Small intestine (tissue), 7 donors: Measurements from ENCODE around the gene SV2C. TPM values are rescaled to one million over a fixed set of nuclear protein-coding genes. Genes with fewer than 3 reads are reported as not detected.

Experiments
- DNase-seq, 2 donors: peaks; one replicate each; pipeline versions ENCODE4 v3.0.0 to v3.0.0-alpha.2; 2013
- FAIRE-seq: peaks from 2 replicates; lab custom pipeline; 2012; peaks lifted over from hg19 to GRCh38; lab: Jason Lieb, UNC
- H3K27ac ChIP-seq, 3 donors: one replicate each; pipeline ENCODE4 v1.5.1; 2013; ENCODE audit warnings: low read length in 2 of 3, mild to moderate bottlenecking in 2 of 3, control low read depth in 1 of 3, inconsistent platforms in 1 of 3, low read depth in 1 of 3, moderate library complexity in 1 of 3
- H3K27me3 ChIP-seq, 3 donors: one replicate each; pipeline ENCODE4 v1.6.1; 2013; ENCODE audit warnings: low read length in 3 of 3, inconsistent platforms in 1 of 3; ENCODE audit not compliant: control insufficient read depth in 3 of 3, insufficient read depth in 3 of 3
- H3K36me3 ChIP-seq, 3 donors: one replicate each; pipeline ENCODE4 v1.6.1; 2013; ENCODE audit warnings: low read length in 3 of 3, inconsistent platforms in 1 of 3, low read depth in 1 of 3, mild to moderate bottlenecking in 1 of 3, moderate library complexity in 1 of 3; ENCODE audit not compliant: control insufficient read depth in 3 of 3, insufficient read depth in 2 of 3
- H3K4me1 ChIP-seq, 3 donors: one replicate each; pipeline ENCODE4 v1.6.1; 2013; ENCODE audit warnings: low read length in 2 of 3, inconsistent platforms in 1 of 3, low read depth in 1 of 3, mild to moderate bottlenecking in 1 of 3, moderate library complexity in 1 of 3; ENCODE audit not compliant: control insufficient read depth in 3 of 3, insufficient read depth in 2 of 3
- H3K4me3 ChIP-seq, 3 donors: one replicate each; pipeline ENCODE4 v1.5.1; 2013; ENCODE audit warnings: low read length in 3 of 3, control low read depth in 1 of 3, inconsistent platforms in 1 of 3, low read depth in 1 of 3, mild to moderate bottlenecking in 1 of 3, moderate library complexity in 1 of 3
- H3K9me3 ChIP-seq, 2 donors: one replicate each; pipeline ENCODE4 v1.6.1; 2013; ENCODE audit warnings: low read depth in 1 of 2, low read length in 1 of 2; ENCODE audit not compliant: control insufficient read depth in 2 of 2, insufficient read depth in 1 of 2
- WGBS, 3 donors: extraction: QIAGEN DNeasy Blood & Tissue Kit; methylation state at CpG; one replicate each; pipeline ENCODE4 v1.1.7; 2013; 5-methylcytosine and 5-hydroxymethylcytosine counted together
- polyA plus RNA-seq, 4 donors: library from polyadenylated mRNA; stranded (reverse) in 3 of 4; unstranded in 1 of 4; fragments of 200-250 nt in 3 of 4; fragments of 120-200 nt in 1 of 4; gene quantifications; one replicate each; pipeline versions ENCODE4 v1.2.1 to v1.2.3, GENCODE V29; 2013
- donor health status: healthy with polysubstance abuse.
- donor health status: control.
- donor health status: control.
- donor health status: Bipolar disorder and iron deficiency.
- donor health status: healthy.

The SV2C gene
- polyA plus RNA-seq, 4 donors = 0.03 to 1.6 TPM; not detected in 2

DNA sequence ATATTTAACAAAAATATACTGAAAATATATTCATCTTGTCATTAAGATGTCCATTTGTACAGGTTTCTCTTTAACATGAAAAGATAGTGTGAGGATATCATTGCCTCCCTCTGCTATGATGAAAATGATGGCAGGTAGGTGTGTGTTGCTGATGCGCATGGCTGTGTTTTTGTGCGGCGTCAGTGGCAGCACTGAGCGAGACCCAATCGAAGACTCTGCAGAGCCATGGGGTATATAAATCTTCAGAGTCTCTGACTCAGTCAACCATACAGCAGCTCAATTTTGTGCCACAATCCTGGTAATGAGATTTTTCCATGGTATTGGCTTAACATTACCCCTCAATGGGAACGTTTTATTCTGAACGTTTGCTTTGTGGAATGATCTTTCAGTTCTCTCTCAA, 166.4 kb downstream of the SV2C start:
- no peak for DNase-seq
- no peaks in the 10 kb centered on the region for H3K4me1 ChIP-seq
- peaks cover 0 to 2% (median 0%) of the 10 kb centered on the region in 3 donors for H3K27me3 ChIP-seq
- no peaks in the 10 kb centered on the region for H3K9me3 ChIP-seq
- H3K36me3 ChIP-seq = no peaks in the 10 kb centered on the region
- H3K27ac ChIP-seq = no peak overlapping the region
- no peak for FAIRE-seq
- WGBS, 3 donors = 78 to 90% (median 82%) methylated on average over 7 of the region's 7 CpGs
- H3K4me3 ChIP-seq = no peak overlapping the region

GRCh38 chr5:76250463-76250862, 167.3 kb downstream of the SV2C start:
- Histone ChIP-seq H3K27me3 (peaks cover 0 to 6% (median 3%) of the 10 kb centered on the region in 3 donors), H3K27ac (no peak overlapping the region), H3K9me3 (no peaks in the 10 kb centered on the region), H3K4me1 (no peaks in the 10 kb centered on the region), H3K4me3 (no peak overlapping the region), H3K36me3 (no peaks in the 10 kb centered on the region)
- no peak for FAIRE-seq
- 71 to 81% (median 72%) methylated on average over 5 of the region's 5 CpGs for WGBS, 3 donors
- DNase-seq = no peak

DNA sequence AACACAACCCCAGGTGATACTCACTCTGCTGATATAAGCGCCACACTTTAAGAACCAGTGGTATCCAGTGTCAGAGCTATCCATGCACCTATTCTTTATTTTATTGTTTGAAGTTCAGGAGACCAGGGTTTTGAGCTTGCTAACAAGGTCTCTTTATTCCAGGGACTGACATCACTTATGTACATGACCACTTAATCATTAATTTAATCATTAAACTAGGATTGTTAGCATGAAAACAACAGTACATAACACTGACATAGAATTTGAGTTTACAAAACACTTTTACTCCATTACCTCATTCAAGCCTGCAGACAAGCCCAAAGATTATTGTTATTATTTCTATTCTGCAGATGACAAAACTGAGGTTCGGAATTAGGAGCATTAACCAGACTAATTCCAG, 168.5 kb downstream of the SV2C start:
- no peaks in the 10 kb centered on the region for H3K4me1 ChIP-seq
- no peak overlapping the region for H3K4me3 ChIP-seq
- FAIRE-seq = no peak
- peaks cover 0 to 8% (median 4%) of the 10 kb centered on the region in 3 donors for H3K27me3 ChIP-seq
- no peak overlapping the region for H3K27ac ChIP-seq
- no peak for DNase-seq
- 84 to 90% (median 87%) methylated on average over 2 of the region's 2 CpGs for WGBS, 3 donors
- no peaks in the 10 kb centered on the region for H3K36me3 ChIP-seq
- no peaks in the 10 kb centered on the region for H3K9me3 ChIP-seq

DNA sequence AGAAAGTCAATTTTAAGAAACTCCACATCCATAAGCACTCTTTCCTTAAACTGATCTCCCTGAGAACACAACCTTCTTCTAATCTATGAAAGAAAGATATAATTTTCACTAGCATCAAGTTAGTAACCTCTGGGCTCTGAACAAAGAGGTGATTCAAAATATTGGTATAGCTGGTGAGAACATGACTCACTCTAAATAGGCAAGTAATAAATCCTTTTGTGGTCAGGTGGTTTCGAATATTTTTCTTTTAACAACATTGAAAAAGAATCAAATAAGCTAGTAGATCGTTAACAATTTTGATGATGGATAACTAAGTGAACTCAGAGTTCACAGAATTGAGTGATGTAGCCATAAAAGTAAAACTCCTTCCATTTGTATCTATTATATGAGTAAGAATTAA, 169.3 kb downstream of the SV2C start:
- no peaks in the 10 kb centered on the region for H3K4me1 ChIP-seq
- H3K9me3 ChIP-seq = no peaks in the 10 kb centered on the region
- DNase-seq = no peak
- no peak for FAIRE-seq
- WGBS, 3 donors = 15 to 58% (median 36%) methylated on average over 2 of the region's 2 CpGs
- H3K4me3 ChIP-seq = no peak overlapping the region
- H3K27me3 ChIP-seq = peaks cover 0 to 8% (median 4%) of the 10 kb centered on the region in 3 donors
- H3K27ac ChIP-seq = no peak overlapping the region
- no peaks in the 10 kb centered on the region for H3K36me3 ChIP-seq

DNA sequence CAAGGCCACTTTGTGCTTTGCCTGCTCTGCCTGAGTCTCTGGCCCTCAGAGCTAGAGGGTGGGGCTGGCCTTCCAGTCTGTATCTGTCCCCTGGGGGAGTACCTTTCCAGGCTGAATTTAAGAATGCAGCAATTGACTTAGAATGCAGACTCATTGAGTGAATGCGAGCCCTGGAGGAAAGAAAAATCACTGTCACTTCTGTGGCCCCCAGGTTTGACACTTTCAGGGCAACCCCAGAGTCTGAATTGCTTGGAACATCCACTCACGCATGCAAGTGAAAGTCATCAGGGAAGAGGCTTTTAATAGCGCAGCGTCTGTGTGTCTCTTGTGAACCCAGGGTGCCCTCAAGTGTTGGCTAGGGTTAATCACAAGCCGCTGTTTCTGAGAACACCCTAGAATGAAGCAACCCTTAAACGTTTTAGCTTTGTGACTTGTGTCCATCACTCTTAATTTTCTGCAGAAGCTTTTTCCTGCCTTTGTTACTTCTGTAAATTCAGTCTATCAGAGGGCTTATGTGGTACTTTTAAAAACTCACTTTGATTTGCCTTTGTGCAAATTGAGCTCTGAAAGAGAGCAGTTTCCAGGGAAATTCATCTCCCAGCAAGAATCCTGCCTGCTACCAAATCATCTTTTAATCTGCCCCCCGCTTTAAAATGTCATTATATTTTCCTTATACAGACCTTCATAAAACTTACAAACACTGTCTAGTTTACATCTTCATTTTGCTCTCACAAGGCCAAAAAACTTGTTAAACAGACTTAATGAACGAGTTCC, 173.1 kb downstream of the SV2C start:
- Histone ChIP-seq H3K4me3 (no peak overlapping the region), H3K9me3 (no peaks in the 10 kb centered on the region), H3K27me3 (peaks cover 0 to 6% (median 4%) of the 10 kb centered on the region in 3 donors), H3K27ac (no peak overlapping the region), H3K36me3 (no peaks in the 10 kb centered on the region), H3K4me1 (no peaks in the 10 kb centered on the region)
- 19 to 21% (median 21%) methylated on average over 8 of the region's 8 CpGs for WGBS, 3 donors
- FAIRE-seq = no peak
- peak; percentile 72 to 83 for DNase-seq

DNA sequence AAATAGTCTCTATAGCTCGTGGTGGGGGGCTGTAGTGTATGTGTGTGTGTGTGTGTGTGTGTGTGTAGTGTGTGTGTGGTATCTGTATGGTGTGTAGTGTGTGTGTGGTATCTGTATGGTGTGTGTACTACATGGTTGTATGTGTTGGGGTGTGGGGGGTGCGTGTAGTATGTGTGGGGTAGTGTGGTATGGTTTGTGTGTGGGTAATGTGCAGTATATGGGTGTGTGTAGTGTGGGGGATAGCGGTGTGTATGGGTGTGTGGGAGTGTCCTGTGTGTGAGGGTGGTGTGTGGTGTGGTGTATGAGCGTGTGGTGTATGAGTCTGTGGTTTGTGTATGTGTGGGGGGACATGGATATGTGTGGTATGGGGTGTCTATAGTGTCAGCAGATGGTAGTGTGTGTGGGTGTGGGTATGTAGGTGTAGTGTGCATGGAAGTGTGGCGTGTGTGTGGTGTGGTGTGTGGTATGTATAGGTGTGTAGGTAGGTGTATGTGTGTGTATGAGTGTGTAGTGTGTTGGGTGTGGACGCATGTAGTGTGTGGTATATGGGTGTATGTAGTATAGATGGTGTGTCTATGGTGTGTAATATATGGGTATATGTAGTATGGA, 174.1 kb downstream of the SV2C start:
- Histone ChIP-seq H3K27me3 (peaks cover 0 to 6% (median 4%) of the 10 kb centered on the region in 3 donors), H3K4me3 (no peak overlapping the region), H3K27ac (no peak overlapping the region), H3K36me3 (no peaks in the 10 kb centered on the region), H3K9me3 (no peaks in the 10 kb centered on the region), H3K4me1 (no peaks in the 10 kb centered on the region)
- FAIRE-seq (no peak), DNase-seq (no peak)
- WGBS, 3 donors = 82 to 84% (median 82%) methylated on average over 6 of the region's 6 CpGs

DNA sequence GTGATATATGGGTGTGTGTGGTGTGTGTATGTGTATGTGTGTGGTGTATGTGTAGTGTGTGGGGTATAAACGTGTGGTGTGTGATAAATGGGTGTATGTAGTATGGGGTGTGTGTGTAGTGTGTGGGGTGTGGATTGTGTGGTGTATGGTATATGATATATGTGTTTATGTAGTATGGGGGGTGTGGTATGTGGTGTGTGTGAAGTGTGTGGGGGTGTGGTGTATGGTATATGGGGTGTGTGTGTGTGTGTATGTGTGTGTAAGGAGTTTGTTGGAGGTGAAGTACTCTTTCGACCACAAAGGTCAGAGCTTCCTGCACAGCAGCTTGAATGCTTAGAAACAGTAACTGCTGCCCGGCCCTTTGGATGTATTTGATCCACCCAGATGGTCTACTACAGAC, 174.7 kb downstream of the SV2C start:
- Histone ChIP-seq H3K4me1 (no peaks in the 10 kb centered on the region), H3K36me3 (no peaks in the 10 kb centered on the region), H3K9me3 (no peaks in the 10 kb centered on the region), H3K27me3 (peaks cover 0 to 6% (median 4%) of the 10 kb centered on the region in 3 donors), H3K27ac (no peak overlapping the region), H3K4me3 (no peak overlapping the region)
- FAIRE-seq = no peak
- DNase-seq = no peak
- WGBS, 3 donors = 70 to 80% (median 76%) methylated on average over 3 of the region's 3 CpGs

DNA sequence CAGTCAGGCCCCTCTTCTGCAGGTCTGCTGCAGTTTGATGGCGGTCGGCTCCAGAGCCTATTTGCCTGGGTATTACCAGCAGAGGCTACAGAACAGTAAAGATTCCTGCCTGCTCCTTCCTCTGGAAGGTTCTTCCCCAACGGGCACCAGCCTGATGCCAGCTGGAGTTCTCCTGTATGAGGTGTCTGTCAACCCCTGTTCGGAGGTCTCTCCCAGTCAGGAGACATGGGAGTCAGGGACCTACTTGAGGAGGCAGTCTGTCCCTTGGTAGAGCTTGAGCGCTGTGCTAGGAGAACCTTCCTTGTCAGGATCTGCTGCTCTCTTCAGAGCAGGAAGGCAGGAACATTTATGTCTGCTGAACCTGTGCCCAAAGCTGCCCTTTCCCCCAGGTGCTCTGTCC, 181.5 kb downstream of the SV2C start:
- Histone ChIP-seq H3K36me3 (no peaks in the 10 kb centered on the region), H3K4me1 (no peaks in the 10 kb centered on the region), H3K27me3 (no peaks in the 10 kb centered on the region), H3K27ac (no peak overlapping the region), H3K4me3 (no peak overlapping the region), H3K9me3 (no peaks in the 10 kb centered on the region)
- FAIRE-seq (no peak), DNase-seq (no peak)
- WGBS, 3 donors = 80 to 90% (median 82%) methylated on average over 5 of the region's 5 CpGs
